GM12801 (cell line): ENCODE measurements around the gene TMEM220.

Experiments
- TF ChIP-seq, protein P1 (sequence below): IDR thresholded peaks from one replicate; pipeline ENCODE4 v1.5.1; 2011; ENCODE audit warnings: control low read depth; ENCODE audit not compliant: insufficient read length; ENCODE audit errors: extremely low read depth

The TMEM220 gene

DNA sequence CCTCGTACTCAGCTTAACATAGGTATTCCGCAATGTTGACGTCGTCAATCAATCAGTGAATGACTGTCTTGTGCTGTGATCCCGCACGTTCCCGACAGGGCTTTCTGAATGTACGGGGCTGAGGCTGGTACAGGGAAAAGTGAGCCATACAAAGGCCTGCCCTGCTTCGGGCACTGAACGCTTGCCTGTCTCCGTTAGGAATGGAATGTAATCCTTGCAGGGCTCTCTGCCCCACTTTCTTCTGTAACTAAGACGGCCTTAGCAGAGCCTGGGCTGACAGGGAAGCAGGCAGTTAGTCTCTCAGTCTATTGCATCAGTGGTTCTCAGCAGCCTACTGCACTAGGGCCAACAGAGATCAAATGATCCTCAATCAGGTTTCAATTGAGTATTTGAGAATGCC lies 56.5 kb downstream of the TMEM220 start:
- TF ChIP-seq, protein P1, sequence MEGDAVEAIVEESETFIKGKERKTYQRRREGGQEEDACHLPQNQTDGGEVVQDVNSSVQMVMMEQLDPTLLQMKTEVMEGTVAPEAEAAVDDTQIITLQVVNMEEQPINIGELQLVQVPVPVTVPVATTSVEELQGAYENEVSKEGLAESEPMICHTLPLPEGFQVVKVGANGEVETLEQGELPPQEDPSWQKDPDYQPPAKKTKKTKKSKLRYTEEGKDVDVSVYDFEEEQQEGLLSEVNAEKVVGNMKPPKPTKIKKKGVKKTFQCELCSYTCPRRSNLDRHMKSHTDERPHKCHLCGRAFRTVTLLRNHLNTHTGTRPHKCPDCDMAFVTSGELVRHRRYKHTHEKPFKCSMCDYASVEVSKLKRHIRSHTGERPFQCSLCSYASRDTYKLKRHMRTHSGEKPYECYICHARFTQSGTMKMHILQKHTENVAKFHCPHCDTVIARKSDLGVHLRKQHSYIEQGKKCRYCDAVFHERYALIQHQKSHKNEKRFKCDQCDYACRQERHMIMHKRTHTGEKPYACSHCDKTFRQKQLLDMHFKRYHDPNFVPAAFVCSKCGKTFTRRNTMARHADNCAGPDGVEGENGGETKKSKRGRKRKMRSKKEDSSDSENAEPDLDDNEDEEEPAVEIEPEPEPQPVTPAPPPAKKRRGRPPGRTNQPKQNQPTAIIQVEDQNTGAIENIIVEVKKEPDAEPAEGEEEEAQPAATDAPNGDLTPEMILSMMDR: no peak

DNA sequence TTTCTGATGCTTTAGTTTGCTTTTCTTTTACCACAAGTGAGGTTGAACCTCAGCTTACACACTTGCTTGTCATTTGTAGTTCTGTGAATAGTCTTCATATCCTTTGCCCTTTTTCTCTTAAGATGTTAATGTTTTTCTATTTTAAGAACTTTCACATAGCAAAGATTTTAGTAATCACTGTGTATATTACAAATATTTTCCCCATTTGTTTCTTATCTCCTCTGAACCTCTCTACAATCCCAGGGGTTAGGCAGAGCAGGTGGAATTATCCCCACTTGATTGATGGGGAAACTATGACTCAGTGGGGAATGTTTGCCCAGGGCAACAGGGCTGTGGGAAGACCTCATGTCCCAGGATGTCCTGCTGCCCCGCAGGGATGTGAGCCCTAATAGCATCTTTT lies 61.0 kb downstream of the TMEM220 start:
- TF ChIP-seq, protein P1: no peak

DNA sequence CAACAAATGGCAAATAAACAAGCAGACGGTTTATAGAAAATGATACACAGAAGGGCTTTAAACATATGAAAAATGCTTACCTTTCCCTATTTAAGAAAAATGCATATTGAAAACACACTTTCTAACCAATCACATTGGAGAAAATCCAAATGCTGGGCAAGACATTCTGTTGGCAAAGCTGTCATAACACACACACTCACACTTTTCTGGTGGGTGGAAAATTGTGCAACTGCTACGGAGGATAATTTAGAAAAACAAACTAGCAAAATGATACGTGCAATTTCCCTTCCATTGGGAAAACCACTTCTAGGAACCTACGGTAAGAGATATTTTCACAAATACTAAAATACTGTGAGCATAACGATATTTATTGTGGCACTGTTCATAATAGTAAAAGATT lies 62.9 kb downstream of the TMEM220 start:
- TF ChIP-seq, protein P1: no peak

DNA sequence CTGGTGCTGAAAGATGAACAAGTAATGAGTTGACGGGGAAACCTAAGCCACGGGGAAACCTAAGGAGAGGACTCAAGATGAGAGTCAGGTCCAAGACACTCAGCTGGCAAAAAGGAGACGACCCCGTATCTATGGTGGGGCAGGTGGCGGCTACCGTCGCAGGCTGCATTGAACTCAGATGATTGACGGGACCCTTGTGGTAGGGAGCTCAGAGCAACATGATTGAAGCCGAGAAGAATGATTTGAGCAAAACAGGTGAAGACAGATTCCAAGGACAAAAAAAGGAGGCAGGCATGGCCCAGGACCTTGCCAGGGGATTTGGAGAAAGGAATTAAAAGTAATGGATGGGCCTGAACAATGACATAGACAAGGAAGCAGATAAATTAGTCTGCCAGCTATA lies 65.3 kb downstream of the TMEM220 start:
- TF ChIP-seq, protein P1: no peak
